ENCODE measurements around the gene FAM120C. TPM values are rescaled to one million over a fixed set of nuclear protein-coding genes. Genes with fewer than 3 reads are reported as not detected.

FAM120C gene
- total and polyA plus RNA-seq, 2 donors from 2014 or later = 4.2 to 16.4 TPM

DNA sequence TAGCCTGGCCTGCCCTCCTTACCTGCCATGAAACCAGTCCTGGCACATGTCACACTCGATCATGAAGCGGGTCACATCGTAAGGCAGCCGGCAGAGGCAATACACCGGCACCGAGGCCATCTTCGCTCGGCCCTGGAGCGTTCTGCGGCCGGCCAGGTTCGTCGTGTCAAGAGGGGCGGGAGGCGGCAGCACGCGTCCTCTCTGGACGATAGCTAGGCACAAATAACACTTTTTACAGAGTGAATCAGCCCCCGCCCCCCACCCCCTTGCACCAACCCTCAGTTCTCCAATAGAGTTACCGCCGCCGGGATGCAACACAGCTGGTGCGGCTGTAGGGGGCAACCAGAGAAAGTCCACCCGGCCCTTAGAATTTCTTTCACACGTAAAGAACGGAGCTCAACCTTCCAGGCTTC, 140.4 kb downstream of the FAM120C start:
- Histone ChIP-seq H3K27ac (ENCODE audit: low read depth in 2 of 2, low read length in 2 of 2) (no peak overlapping the region), H3K4me1 (ENCODE audit: control insufficient read depth in 2 of 3, insufficient read depth in 2 of 3, low read depth in 1 of 3, low read length in 3 of 3) (peaks cover 0 to 2% (median 0%) of the 10 kb centered on the region in 3 donors), H3K9me3 (ENCODE audit: control insufficient read depth in 2 of 3, insufficient read depth in 1 of 3, low read length in 3 of 3) (no peaks in the 10 kb centered on the region), H3K36me3 (ENCODE audit: control insufficient read depth in 2 of 3, insufficient read depth in 3 of 3, low read length in 3 of 3) (peaks cover 0 to 2% (median 0%) of the 10 kb centered on the region in 3 donors), H3K4me3 (ENCODE audit: low read length in 3 of 3) (peak overlapping the region; percentile 12 to 83 (median 39)), H3K27me3 (ENCODE audit: control insufficient read depth, insufficient read depth, low read length) (no peaks in the 10 kb centered on the region), H3K9ac (ENCODE audit: low read length in 3 of 3) (peak overlapping the region in 1 of 3 donors; percentile 80)
- TF ChIP-seq, protein P1, sequence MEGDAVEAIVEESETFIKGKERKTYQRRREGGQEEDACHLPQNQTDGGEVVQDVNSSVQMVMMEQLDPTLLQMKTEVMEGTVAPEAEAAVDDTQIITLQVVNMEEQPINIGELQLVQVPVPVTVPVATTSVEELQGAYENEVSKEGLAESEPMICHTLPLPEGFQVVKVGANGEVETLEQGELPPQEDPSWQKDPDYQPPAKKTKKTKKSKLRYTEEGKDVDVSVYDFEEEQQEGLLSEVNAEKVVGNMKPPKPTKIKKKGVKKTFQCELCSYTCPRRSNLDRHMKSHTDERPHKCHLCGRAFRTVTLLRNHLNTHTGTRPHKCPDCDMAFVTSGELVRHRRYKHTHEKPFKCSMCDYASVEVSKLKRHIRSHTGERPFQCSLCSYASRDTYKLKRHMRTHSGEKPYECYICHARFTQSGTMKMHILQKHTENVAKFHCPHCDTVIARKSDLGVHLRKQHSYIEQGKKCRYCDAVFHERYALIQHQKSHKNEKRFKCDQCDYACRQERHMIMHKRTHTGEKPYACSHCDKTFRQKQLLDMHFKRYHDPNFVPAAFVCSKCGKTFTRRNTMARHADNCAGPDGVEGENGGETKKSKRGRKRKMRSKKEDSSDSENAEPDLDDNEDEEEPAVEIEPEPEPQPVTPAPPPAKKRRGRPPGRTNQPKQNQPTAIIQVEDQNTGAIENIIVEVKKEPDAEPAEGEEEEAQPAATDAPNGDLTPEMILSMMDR (IDR thresholded peaks at IDR 0.05; ENCODE audit: borderline replicate concordance, extremely low read depth, insufficient read depth) = no peak
- FAIRE-seq = no peak
- intact Hi-C loops (cut with DNase I) = no loop called here
- DNase-seq = peak; percentile 55 to 81 (median 68)

DNA sequence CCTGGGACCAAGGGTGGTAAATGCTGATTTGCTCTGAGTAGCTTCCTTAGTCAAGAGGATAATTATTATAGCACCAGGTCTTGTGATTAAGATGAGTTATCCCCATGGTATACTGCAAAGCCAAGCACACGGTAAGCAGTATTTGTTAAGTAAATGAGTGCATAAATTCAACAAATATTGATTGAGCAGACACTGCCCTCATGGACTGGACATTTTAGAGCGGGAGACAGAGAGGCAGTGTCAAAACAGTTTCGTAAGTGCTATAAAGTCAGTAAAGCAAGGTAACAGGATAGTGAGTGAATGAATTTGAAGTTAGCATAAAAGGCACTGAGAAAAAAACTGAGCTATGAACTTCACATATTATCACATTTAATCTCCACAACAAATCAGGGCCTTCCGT, 152.7 kb downstream of the FAM120C start:
- peaks cover 4 to 22% (median 6%) of the 10 kb centered on the region in 3 donors for H3K36me3 ChIP-seq (ENCODE audit: control insufficient read depth in 2 of 3, insufficient read depth in 3 of 3, low read length in 3 of 3)
- no peak overlapping the region for H3K27ac ChIP-seq (ENCODE audit: low read depth in 2 of 2, low read length in 2 of 2)
- no peak overlapping the region for H3K9ac ChIP-seq (ENCODE audit: low read length in 3 of 3)
- FAIRE-seq (no peak), DNase-seq (no peak)
- peaks cover 0 to 2% (median 0%) of the 10 kb centered on the region in 3 donors for H3K4me1 ChIP-seq (ENCODE audit: control insufficient read depth in 2 of 3, insufficient read depth in 2 of 3, low read depth in 1 of 3, low read length in 3 of 3)
- H3K27me3 ChIP-seq (ENCODE audit: control insufficient read depth, insufficient read depth, low read length) = no peaks in the 10 kb centered on the region
- no peak overlapping the region for H3K4me3 ChIP-seq (ENCODE audit: low read length in 3 of 3)
- intact Hi-C loops (cut with DNase I) = no loop called here
- H3K9me3 ChIP-seq (ENCODE audit: control insufficient read depth in 2 of 3, insufficient read depth in 1 of 3, low read length in 3 of 3) = no peaks in the 10 kb centered on the region
- TF ChIP-seq, protein P1 (IDR thresholded peaks at IDR 0.05; ENCODE audit: borderline replicate concordance, extremely low read depth, insufficient read depth) = no peak

DNA sequence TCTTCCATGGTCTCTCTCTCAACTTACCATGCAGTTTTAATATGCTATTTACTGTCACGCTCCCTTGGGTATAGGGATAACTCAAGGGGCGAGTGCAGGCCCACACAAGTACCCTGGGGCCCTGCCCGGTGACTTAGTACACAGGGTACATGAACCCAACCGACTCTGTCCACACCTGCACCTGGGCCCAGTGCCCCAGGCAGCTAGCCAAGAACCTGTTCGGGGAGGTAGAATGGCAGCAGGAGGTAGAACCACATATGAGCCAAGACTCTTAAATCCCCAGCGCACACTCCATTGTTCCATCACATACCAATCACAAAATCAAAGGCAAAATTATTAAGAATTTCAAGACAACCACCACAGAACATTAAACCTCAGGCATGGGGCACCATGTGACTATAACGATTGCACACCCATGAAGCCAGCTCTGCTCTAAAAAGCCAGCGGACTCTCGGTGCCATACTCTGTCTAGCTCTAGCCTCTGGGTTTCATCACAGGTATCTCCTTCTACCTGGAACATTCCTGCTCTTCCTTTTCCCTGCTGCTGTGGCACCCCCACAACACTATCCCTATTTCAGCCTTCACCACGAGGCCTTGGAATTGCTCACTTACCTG, 153.4 kb downstream of the FAM120C start:
- FAIRE-seq = no peak
- no peak overlapping the region for H3K9ac ChIP-seq (ENCODE audit: low read length in 3 of 3)
- no peak overlapping the region for H3K27ac ChIP-seq (ENCODE audit: low read depth in 2 of 2, low read length in 2 of 2)
- DNase-seq = peak; percentile 43 to 84 (median 54)
- no peak overlapping the region for H3K4me3 ChIP-seq (ENCODE audit: low read length in 3 of 3)
- H3K4me1 ChIP-seq (ENCODE audit: control insufficient read depth in 2 of 3, insufficient read depth in 2 of 3, low read depth in 1 of 3, low read length in 3 of 3) = peaks cover 0 to 2% (median 0%) of the 10 kb centered on the region in 3 donors
- TF ChIP-seq, protein P1 (IDR thresholded peaks at IDR 0.05; ENCODE audit: borderline replicate concordance, extremely low read depth, insufficient read depth) = no peak
- intact Hi-C loops (cut with DNase I) = no loop called here
- peaks cover 4 to 22% (median 6%) of the 10 kb centered on the region in 3 donors for H3K36me3 ChIP-seq (ENCODE audit: control insufficient read depth in 2 of 3, insufficient read depth in 3 of 3, low read length in 3 of 3)
- H3K27me3 ChIP-seq (ENCODE audit: control insufficient read depth, insufficient read depth, low read length) = no peaks in the 10 kb centered on the region
- H3K9me3 ChIP-seq (ENCODE audit: control insufficient read depth in 2 of 3, insufficient read depth in 1 of 3, low read length in 3 of 3) = no peaks in the 10 kb centered on the region

All from kidney (tissue), 14 donors.